ENCODE measurements around the gene MYO15A. TPM values are rescaled to one million over a fixed set of nuclear protein-coding genes. Genes with fewer than 3 reads are reported as not detected.

Gene MYO15A
- total RNA-seq, 2 donors from 2014 or later: 0.32 to 8.3 TPM

- no peaks in the 10 kb centered on the region for H3K27me3 ChIP-seq (replicated peaks; ENCODE audit: insufficient read depth)
- no peak overlapping the region for H3K27ac ChIP-seq
- no peak overlapping the region for H3K4me3 ChIP-seq
- DNase-seq (ENCODE audit: low spot score): no peak
- no peaks in the 10 kb centered on the region for H3K36me3 ChIP-seq
- intact Hi-C loops (cut with DNase I): no loop called here
- no peaks in the 10 kb centered on the region for H3K4me1 ChIP-seq (replicated peaks)
- WGBS: 67% methylated on average over 6 of the region's 6 CpGs
- H3K9me3 ChIP-seq: no peaks in the 10 kb centered on the region
- TF ChIP-seq CTCF (IDR thresholded peaks at IDR 0.05) (no peak), POLR2AphosphoS5 (IDR thresholded peaks at IDR 0.05) (no peak), POLR2A (IDR thresholded peaks at IDR 0.05) (no peak)
Observed at GRCh38 chr17:18107971-18108370, 585 bp upstream of the MYO15A start.

- Histone ChIP-seq H3K4me3 (no peak overlapping the region), H3K4me1 (replicated peaks) (no peaks in the 10 kb centered on the region), H3K36me3 (no peaks in the 10 kb centered on the region), H3K27ac (no peak overlapping the region), H3K9me3 (no peaks in the 10 kb centered on the region), H3K27me3 (replicated peaks; ENCODE audit: insufficient read depth) (no peaks in the 10 kb centered on the region)
- intact Hi-C loops (cut with DNase I): no loop called here
- DNase-seq (ENCODE audit: low spot score): no peak
- TF ChIP-seq CTCF (IDR thresholded peaks at IDR 0.05) (no peak), POLR2AphosphoS5 (IDR thresholded peaks at IDR 0.05) (no peak), POLR2A (IDR thresholded peaks at IDR 0.05) (no peak)
- WGBS: 76% methylated on average over 10 of the region's 10 CpGs
Observed at GRCh38 chr17:18109935-18110485, 1.5 kb downstream of the MYO15A start.

DNA sequence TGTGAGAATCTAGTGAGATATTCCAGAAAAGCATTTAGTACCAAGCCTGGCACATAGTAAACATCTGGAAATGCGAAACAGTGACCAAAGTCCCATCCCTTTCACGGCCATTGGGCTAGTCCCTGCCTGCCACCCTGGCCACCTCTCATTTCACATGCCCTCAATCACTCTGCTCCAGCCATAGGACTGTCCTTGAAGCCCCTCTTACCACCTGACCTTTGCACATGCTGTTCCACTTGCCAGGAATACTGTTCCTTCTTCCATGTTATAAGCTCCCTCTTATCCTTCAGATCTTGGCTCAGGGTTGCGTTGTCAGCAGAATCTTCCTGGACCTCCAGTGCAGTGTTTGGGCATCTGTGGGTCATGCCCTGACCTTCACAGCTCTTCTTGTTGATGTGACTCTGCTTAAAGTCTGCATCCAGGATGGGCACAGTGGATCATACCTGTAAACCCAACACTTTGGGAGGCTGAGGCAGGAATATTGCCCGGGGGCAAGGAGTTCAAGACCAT is 2.1 kb downstream of the MYO15A start:
- no peak for DNase-seq (ENCODE audit: low spot score)
- Histone ChIP-seq H3K36me3 (no peaks in the 10 kb centered on the region), H3K4me3 (no peak overlapping the region), H3K27me3 (replicated peaks; ENCODE audit: insufficient read depth) (no peaks in the 10 kb centered on the region), H3K4me1 (replicated peaks) (no peaks in the 10 kb centered on the region), H3K9me3 (no peaks in the 10 kb centered on the region), H3K27ac (no peak overlapping the region)
- WGBS: 87% methylated on average over 3 of the region's 4 CpGs
- intact Hi-C loops (cut with DNase I): no loop called here
- no peak for TF ChIP-seq CTCF (IDR thresholded peaks at IDR 0.05)
- no peak for TF ChIP-seq POLR2AphosphoS5 (IDR thresholded peaks at IDR 0.05)
- no peak for TF ChIP-seq POLR2A (IDR thresholded peaks at IDR 0.05)

- H3K36me3 ChIP-seq: no peaks in the 10 kb centered on the region
- no peaks in the 10 kb centered on the region for H3K27me3 ChIP-seq (replicated peaks; ENCODE audit: insufficient read depth)
- 67% methylated on average over 6 of the region's 6 CpGs for WGBS
- intact Hi-C loops (cut with DNase I): no loop called here
- no peak for DNase-seq (ENCODE audit: low spot score)
- H3K4me3 ChIP-seq: no peak overlapping the region
- no peaks in the 10 kb centered on the region for H3K4me1 ChIP-seq (replicated peaks)
- no peak for TF ChIP-seq POLR2A (IDR thresholded peaks at IDR 0.05)
- TF ChIP-seq POLR2AphosphoS5 (IDR thresholded peaks at IDR 0.05): no peak
- no peak for TF ChIP-seq CTCF (IDR thresholded peaks at IDR 0.05)
- H3K27ac ChIP-seq: no peak overlapping the region
- no peaks in the 10 kb centered on the region for H3K9me3 ChIP-seq
Observed at GRCh38 chr17:18111330-18111971, 2.9 kb downstream of the MYO15A start.

- H3K9me3 ChIP-seq: no peaks in the 10 kb centered on the region
- no peak for DNase-seq (ENCODE audit: low spot score)
- no peaks in the 10 kb centered on the region for H3K36me3 ChIP-seq
- 74% methylated on average over 7 of the region's 7 CpGs for WGBS
- intact Hi-C loops (cut with DNase I): no loop called here
- no peak overlapping the region for H3K27ac ChIP-seq
- TF ChIP-seq POLR2AphosphoS5 (IDR thresholded peaks at IDR 0.05): no peak
- no peak for TF ChIP-seq CTCF (IDR thresholded peaks at IDR 0.05)
- no peak for TF ChIP-seq POLR2A (IDR thresholded peaks at IDR 0.05)
- no peak overlapping the region for H3K4me3 ChIP-seq
- H3K4me1 ChIP-seq (replicated peaks): no peaks in the 10 kb centered on the region
- H3K27me3 ChIP-seq (replicated peaks; ENCODE audit: insufficient read depth): no peaks in the 10 kb centered on the region
Observed at GRCh38 chr17:18115517-18115916, 7.0 kb downstream of the MYO15A start.
